Hepatocyte (in vitro differentiated cells): ENCODE data around the gene ZNF496. TPM values are rescaled to one million over a fixed set of nuclear protein-coding genes. Genes with fewer than 3 reads are reported as not detected.

ENCODE experiments used
- DNase-seq: peaks from one replicate; pipeline ENCODE4 v3.0.0-alpha.2; 2016; ENCODE audit warnings: low spot score
- H2AFZ ChIP-seq: fragments of 200-600 bp; sonication (generic); 2 replicates; pipeline ENCODE4 v1.6.0; 2016; ENCODE audit warnings: antibody characterized with exemption, mild to moderate bottlenecking
- H3K27ac ChIP-seq: fragments of 200-600 bp; sonication (generic); 2 replicates; pipeline ENCODE4 v1.5.1; 2016; ENCODE audit warnings: mild to moderate bottlenecking
- H3K27me3 ChIP-seq: fragments of 200-600 bp; sonication (generic); 2 replicates; pipeline ENCODE4 v1.6.1; 2016
- H3K36me3 ChIP-seq: fragments of 200-600 bp; sonication (generic); replicated peaks from 2 replicates; pipeline ENCODE4 v1.5.1; 2016; ENCODE audit warnings: low read depth; ENCODE audit not compliant: insufficient read depth
- H3K4me1 ChIP-seq: fragments of 200-600 bp; sonication (generic); 2 replicates; pipeline ENCODE4 v1.5.1; 2016; ENCODE audit warnings: mild to moderate bottlenecking, moderate library complexity; ENCODE audit not compliant: insufficient read depth
- H3K4me2 ChIP-seq: fragments of 200-600 bp; sonication (generic); 2 replicates; pipeline ENCODE4 v1.6.0; 2016
- H3K4me3 ChIP-seq: fragments of 200-600 bp; sonication (generic); 2 replicates; pipeline ENCODE4 v1.5.1; 2016; ENCODE audit warnings: mild to moderate bottlenecking
- H3K79me2 ChIP-seq: fragments of 200-600 bp; sonication (generic); 2 replicates; pipeline ENCODE4 v1.6.0; 2017; ENCODE audit warnings: mild to moderate bottlenecking
- H3K9me2 ChIP-seq: fragments of 200-600 bp; sonication (generic); replicated peaks from 2 replicates; pipeline ENCODE4 v1.6.0; 2017; ENCODE audit warnings: mild to moderate bottlenecking; ENCODE audit not compliant: insufficient read depth
- H3K9me3 ChIP-seq: fragments of 200-600 bp; sonication (generic); 2 replicates; pipeline ENCODE4 v1.5.1; 2016; ENCODE audit warnings: low read depth, mild to moderate bottlenecking
- H4K20me1 ChIP-seq: fragments of 200-600 bp; sonication (generic); 2 replicates; pipeline ENCODE4 v1.6.0; 2016; ENCODE audit warnings: mild to moderate bottlenecking; ENCODE audit not compliant: insufficient read depth, poor library complexity, severe bottlenecking
- CTCF ChIP-seq: fragments of 200-600 bp; sonication (generic); IDR thresholded peaks from 2 replicates; pipeline ENCODE4 v1.5.1; 2016; ENCODE audit warnings: antibody characterized with exemption, mild to moderate bottlenecking; ENCODE audit not compliant: poor library complexity
- EZH2 ChIP-seq: fragments of 200-600 bp; sonication (generic); IDR thresholded peaks from 2 replicates; pipeline ENCODE4 v1.6.1; 2016; ENCODE audit warnings: antibody characterized with exemption, mild to moderate bottlenecking, borderline replicate concordance
- EZH2phosphoT487 ChIP-seq: fragments of 200-600 bp; sonication (generic); IDR thresholded peaks from one replicate; pipeline ENCODE4 v1.6.1; 2018; ENCODE audit warnings: antibody characterized with exemption, mild to moderate bottlenecking, low read depth, moderate library complexity; ENCODE audit not compliant: unreplicated experiment, severe bottlenecking
- WGBS: methylation state at CpG from one replicate; pipeline ENCODE4 v1.1.6; 2016; ENCODE audit warnings: low lambda C conversion rate; ENCODE audit errors: missing lambda C conversion rate; 5-methylcytosine and 5-hydroxymethylcytosine counted together
- polyA plus RNA-seq: library from polyadenylated mRNA; unstranded; fragments of >200 nt; fragmentation: Nextera tagmentation; extraction: Ambion mirVana; gene quantifications from 2 replicates; pipeline ENCODE4 v1.2.1, GENCODE V29; 2016
- total RNA-seq: library from RNA; depleted of rRNA; stranded (reverse); fragments of >200 nt; gene quantifications from 2 replicates; pipeline ENCODE4 v1.2.3, GENCODE V29; 2014

ZNF496 gene
- total and polyA plus RNA-seq, 2 experiments from 2014 or later = 10.5 to 16.5 TPM

- Histone ChIP-seq H3K36me3 (no peaks in the 10 kb centered on the region), H3K79me2 (no peaks in the 10 kb centered on the region), H3K9me3 (no peaks in the 10 kb centered on the region), H2AFZ (no peak overlapping the region), H3K4me2 (no peak overlapping the region), H4K20me1 (no peaks in the 10 kb centered on the region), H3K4me1 (no peaks in the 10 kb centered on the region), H3K9me2 (no peaks in the 10 kb centered on the region), H3K27ac (no peak overlapping the region), H3K4me3 (no peak overlapping the region), H3K27me3 (no peaks in the 10 kb centered on the region)
- no peak for DNase-seq
- 71% methylated on average over 5 of the region's 5 CpGs for WGBS
- TF ChIP-seq CTCF (no peak), EZH2phosphoT487 (no peak), EZH2 (no peak)
Observed at GRCh38 chr1:247281001-247281574, 50.6 kb downstream of the ZNF496 start.

GRCh38 chr1:247277191-247277590, 54.5 kb downstream of the ZNF496 start:
- Histone ChIP-seq H3K4me2 (no peak overlapping the region), H3K4me3 (no peak overlapping the region), H2AFZ (no peak overlapping the region), H4K20me1 (no peaks in the 10 kb centered on the region), H3K36me3 (no peaks in the 10 kb centered on the region), H3K79me2 (no peaks in the 10 kb centered on the region), H3K4me1 (no peaks in the 10 kb centered on the region), H3K27me3 (no peaks in the 10 kb centered on the region), H3K27ac (no peak overlapping the region), H3K9me2 (no peaks in the 10 kb centered on the region), H3K9me3 (no peaks in the 10 kb centered on the region)
- WGBS = 81% methylated on average over 2 of the region's 2 CpGs
- TF ChIP-seq EZH2 (no peak), EZH2phosphoT487 (no peak), CTCF (no peak)
- DNase-seq = no peak

GRCh38 chr1:247274605-247275256, 56.9 kb downstream of the ZNF496 start:
- DNase-seq = no peak
- Histone ChIP-seq H3K27ac (no peak overlapping the region), H4K20me1 (no peaks in the 10 kb centered on the region), H3K27me3 (no peaks in the 10 kb centered on the region), H3K4me1 (no peaks in the 10 kb centered on the region), H3K36me3 (no peaks in the 10 kb centered on the region), H3K79me2 (no peaks in the 10 kb centered on the region), H3K4me3 (no peak overlapping the region), H3K9me2 (no peaks in the 10 kb centered on the region), H2AFZ (no peak overlapping the region), H3K9me3 (no peaks in the 10 kb centered on the region), H3K4me2 (no peak overlapping the region)
- WGBS = 59% methylated on average over 3 of the region's 3 CpGs
- TF ChIP-seq EZH2 (no peak), CTCF (no peak), EZH2phosphoT487 (no peak)
